A673 (cell line): Measurements from ENCODE around the gene FRAS1. TPM values are rescaled to one million over a fixed set of nuclear protein-coding genes. Genes with fewer than 3 reads are reported as not detected.

Experiments used
- BruUV-seq: library from RNA; stranded (reverse); fragments of 400-500 nt; replicated peaks from 2 replicates; lab custom pipeline; 2021; lab: Mats Ljungman, UMichigan
- CTCF ChIA-PET: fragments of 300-600 bp; sonication (Branson Sonifier 250); formaldehyde crosslinking; loops from one replicate; lab custom pipeline; 2022; ENCODE audit warnings: antibody characterized with exemption; lab: Charles Lee
- POLR2A ChIA-PET: fragments of 300-600 bp; sonication (Branson Sonifier 250); formaldehyde crosslinking; loops from one replicate; lab custom pipeline; 2022; ENCODE audit warnings: antibody characterized with exemption; ENCODE audit not compliant: low non-redundant PET; lab: Charles Lee
- DNase-seq: peaks from one replicate; pipeline ENCODE4 v3.0.0-alpha.2; 2015; ENCODE audit warnings: low spot score
- H3K27ac ChIP-seq: fragments of 200-600 bp; sonication (generic); 2 replicates; pipeline ENCODE4 v1.5.1; 2016; ENCODE audit warnings: mixed run types, low read depth, mild to moderate bottlenecking, mixed read lengths, antibody characterized with exemption, low read length; ENCODE audit not compliant: poor library complexity, severe bottlenecking
- H3K27me3 ChIP-seq: fragments of 200-600 bp; sonication (generic); replicated peaks from 2 replicates; pipeline ENCODE4 v1.6.1; 2017; ENCODE audit warnings: mixed run types, low read depth, mild to moderate bottlenecking, mixed read lengths, antibody characterized with exemption, low read length; ENCODE audit not compliant: insufficient read depth, poor library complexity
- H3K36me3 ChIP-seq: fragments of 200-600 bp; sonication (generic); 2 replicates; pipeline ENCODE4 v1.6.1; 2016; ENCODE audit warnings: mixed run types, mild to moderate bottlenecking, mixed read lengths, antibody characterized with exemption, low read length; ENCODE audit not compliant: insufficient read depth, poor library complexity, severe bottlenecking
- H3K4me1 ChIP-seq: fragments of 200-600 bp; sonication (generic); 2 replicates; pipeline ENCODE4 v1.6.1; 2017; ENCODE audit warnings: mixed run types, mild to moderate bottlenecking, mixed read lengths, antibody characterized with exemption, low read length; ENCODE audit not compliant: insufficient read depth, poor library complexity, severe bottlenecking
- H3K4me3 ChIP-seq: fragments of 200-600 bp; sonication (generic); 2 replicates; pipeline ENCODE4 v1.5.1; 2016; ENCODE audit warnings: low read depth, mixed run types, mild to moderate bottlenecking, mixed read lengths, low read length; ENCODE audit not compliant: poor library complexity, severe bottlenecking
- H3K9me3 ChIP-seq: fragments of 200-600 bp; sonication (generic); 2 replicates; pipeline ENCODE4 v1.6.1; 2016; ENCODE audit warnings: mixed run types, low read depth, mild to moderate bottlenecking, mixed read lengths, antibody characterized with exemption, low read length; ENCODE audit not compliant: poor library complexity, severe bottlenecking
- CTCF ChIP-seq: fragments of 300-800, 200-600 bp; sonication (generic); conservative IDR thresholded peaks from 2 replicates; pipeline ENCODE4 v1.5.1; 2017; ENCODE audit warnings: low read depth, mild to moderate bottlenecking, antibody characterized with exemption, low read length, moderate library complexity, mixed read lengths
- EZH2 ChIP-seq: fragments of 200-600 bp; sonication (generic); IDR thresholded peaks from 2 replicates; pipeline ENCODE4 v1.6.1; 2017; ENCODE audit warnings: borderline replicate concordance, low read depth, mild to moderate bottlenecking, mixed read lengths, antibody characterized with exemption, low read length; ENCODE audit not compliant: poor library complexity, severe bottlenecking
- intact Hi-C: fragments of 100-400 bp; cut with micrococcal nuclease; formaldehyde crosslinking; loops from one replicate; pipeline ENCODE4 v1.10.0; 2022; ENCODE audit not compliant: unreplicated experiment
- total RNA-seq: library from RNA; stranded (reverse); gene quantifications from 2 replicates; pipeline ENCODE4 v1.2.3, GENCODE V29; 2021

FRAS1 gene
- total RNA-seq, 1 experiment from 2014 or later, result 0.06 TPM

- BruUV-seq, result no TSS peak
- Histone ChIP-seq H3K4me1 (no peaks in the 10 kb centered on the region), H3K36me3 (no peaks in the 10 kb centered on the region), H3K27me3 (peaks cover 19% of the 10 kb centered on the region), H3K4me3 (no peak overlapping the region), H3K9me3 (no peaks in the 10 kb centered on the region), H3K27ac (no peak overlapping the region)
- CTCF ChIA-PET, result interaction anchor here (0.6 kb wide), 1 partner anchor 9 kb away, joined by 4 read pairs; no protein-coding TSS in a partner anchor
- no peak for DNase-seq
- intact Hi-C loops, result no loop called here
- POLR2A ChIA-PET, result no interaction called here
- no peak for TF ChIP-seq CTCF
- no peak for TF ChIP-seq EZH2
Measured at GRCh38 chr4:78068481-78068880, 11.4 kb downstream of the FRAS1 start.

DNA sequence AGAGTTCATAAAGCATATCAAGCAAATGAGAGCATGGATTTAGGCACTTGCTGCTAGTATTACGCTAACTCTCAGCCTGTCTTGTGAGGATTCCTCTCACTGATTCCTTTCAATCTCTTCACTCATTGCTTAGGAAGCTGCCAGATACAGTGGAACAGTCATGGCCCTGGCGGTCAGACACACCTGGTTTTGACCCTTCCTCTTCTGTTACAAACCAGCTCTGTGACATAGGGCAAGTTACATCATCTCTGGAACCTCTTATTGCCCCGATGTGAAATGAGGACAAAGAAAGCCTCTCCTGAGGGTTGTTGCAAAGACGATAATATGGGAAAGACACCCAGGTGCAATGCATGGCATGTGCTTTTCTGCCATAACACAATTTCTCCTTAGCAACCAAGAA lies 12.2 kb downstream of the FRAS1 start:
- Histone ChIP-seq H3K4me1 (no peaks in the 10 kb centered on the region), H3K36me3 (no peaks in the 10 kb centered on the region), H3K27ac (no peak overlapping the region), H3K9me3 (no peaks in the 10 kb centered on the region), H3K4me3 (no peak overlapping the region), H3K27me3 (peaks cover 19% of the 10 kb centered on the region)
- CTCF ChIA-PET, result no interaction called here
- intact Hi-C loops, result no loop called here
- no TSS peak for BruUV-seq
- POLR2A ChIA-PET, result no interaction called here
- DNase-seq, result no peak
- TF ChIP-seq CTCF (no peak), EZH2 (no peak)

DNA sequence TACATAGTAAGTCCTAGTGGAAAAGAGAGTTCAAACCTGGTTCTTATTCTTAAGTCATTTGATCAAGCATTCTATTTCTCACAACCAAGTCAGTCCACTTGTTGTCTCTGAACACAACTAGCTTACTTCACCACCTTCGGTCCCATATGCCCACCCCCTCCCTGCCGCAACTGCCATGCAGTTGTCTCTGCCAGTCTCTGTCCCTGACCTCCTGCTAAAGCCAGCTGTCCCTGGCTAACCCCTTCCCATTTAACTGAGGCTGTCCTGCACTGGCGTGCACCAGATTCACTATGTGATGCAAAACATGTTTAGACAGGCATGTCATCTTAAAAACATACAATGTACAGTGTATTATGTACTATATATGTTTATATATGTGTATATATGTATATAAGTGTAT lies 12.7 kb downstream of the FRAS1 start:
- CTCF ChIA-PET, result no interaction called here

More for the DNA sequence above, 12.7 kb downstream of the FRAS1 start:
- no peaks in the 10 kb centered on the region for H3K9me3 ChIP-seq
- POLR2A ChIA-PET, result no interaction called here
- H3K4me3 ChIP-seq, result no peak overlapping the region
- peaks cover 19% of the 10 kb centered on the region for H3K27me3 ChIP-seq
- H3K27ac ChIP-seq, result no peak overlapping the region
- no TSS peak for BruUV-seq
- DNase-seq, result no peak
- H3K4me1 ChIP-seq, result no peaks in the 10 kb centered on the region
- no peaks in the 10 kb centered on the region for H3K36me3 ChIP-seq
- intact Hi-C loops, result no loop called here
- no peak for TF ChIP-seq CTCF
- TF ChIP-seq EZH2, result no peak
